Posterior cingulate gyrus (tissue), 11 donors: Measurements from ENCODE around the gene RAPSN.

ENCODE experiments used
- DNase-seq, 10 donors: peaks; one replicate each; pipeline versions ENCODE4 v3.0.0 to v3.0.0-alpha.2; 2020 to 2021; ENCODE audit warnings: mixed read lengths in 3 of 10
- intact Hi-C: fragments of 100-400 bp; cut with DNase I; formaldehyde crosslinking; loops from one replicate; pipeline ENCODE4 v1.15.1; 2023

The RAPSN gene

DNA sequence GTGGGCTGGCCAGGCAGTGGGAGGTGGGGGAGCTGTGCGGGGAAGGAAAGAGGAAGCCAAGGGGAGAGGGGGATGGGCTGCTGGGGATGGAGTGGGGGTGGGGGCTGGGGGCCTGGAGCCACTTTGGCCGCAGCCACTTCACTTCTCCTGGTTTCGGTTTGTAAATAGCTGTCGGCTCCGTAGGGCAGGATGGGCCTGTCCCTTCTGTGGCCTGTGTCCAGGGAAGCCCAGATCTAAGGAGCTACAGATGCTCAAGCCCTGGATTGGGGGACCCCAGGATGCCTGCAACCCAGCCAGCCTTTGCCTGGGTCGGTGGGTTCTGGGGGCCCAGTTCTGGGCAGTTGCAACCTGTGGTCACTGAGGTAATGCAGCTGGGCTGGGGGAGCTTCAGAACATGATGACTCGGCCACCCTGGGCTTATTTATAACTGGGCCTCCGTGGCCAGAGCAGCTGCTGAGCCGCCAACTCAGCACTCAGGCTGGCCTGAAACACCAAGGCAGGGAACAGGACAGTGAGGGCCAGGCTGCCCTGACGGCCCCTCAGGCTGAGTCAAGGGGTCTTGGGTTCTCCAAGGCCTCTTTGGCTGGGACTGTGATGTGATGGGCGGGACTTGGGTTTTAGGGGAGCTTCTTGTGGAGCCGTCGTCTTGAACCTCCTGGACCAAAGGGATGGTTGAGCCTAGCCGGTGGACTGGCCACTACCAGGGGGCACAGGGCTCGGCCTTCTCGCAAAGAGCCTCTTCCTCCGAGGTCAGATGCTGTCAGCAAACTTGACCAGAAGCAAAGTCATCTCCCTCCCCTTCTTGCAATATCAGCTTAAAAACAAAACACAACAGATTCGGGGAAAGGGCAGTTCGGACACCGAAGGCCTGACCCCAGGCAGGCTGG is 55.5 kb downstream of the RAPSN start:
- intact Hi-C loops = no loop called here
- peak in 4 of 10 donors; percentile 24 to 84 (median 78) for DNase-seq

DNA sequence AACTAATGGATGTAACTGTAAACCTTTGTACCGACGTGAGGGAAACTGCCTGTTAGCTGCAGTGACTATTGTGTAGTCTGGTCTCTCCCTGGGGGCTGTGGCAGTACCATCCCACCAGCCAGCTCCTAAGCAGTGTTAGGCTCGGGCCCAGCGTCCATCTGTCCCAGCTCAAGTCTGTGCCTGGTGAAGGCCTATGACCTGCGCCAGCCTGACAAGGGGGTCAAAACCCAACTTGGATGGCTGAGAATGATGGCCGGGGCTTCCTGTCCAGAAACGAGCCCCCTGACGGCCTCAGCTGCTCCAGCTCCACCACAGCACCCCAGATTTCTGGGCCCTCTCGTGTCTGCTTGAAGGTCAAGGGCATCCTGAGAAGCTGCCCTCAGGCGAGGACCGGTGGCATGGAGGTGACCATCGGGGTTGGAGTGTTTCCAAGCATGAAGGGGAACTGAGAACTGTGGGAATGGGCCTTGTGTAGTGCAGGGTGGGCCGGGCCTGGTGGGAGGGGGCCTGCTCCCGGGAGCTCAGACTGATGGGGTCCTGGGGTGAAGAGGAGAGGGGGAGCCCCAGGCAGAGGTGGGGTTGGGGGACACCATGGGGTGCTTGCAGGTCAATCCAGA is 56.3 kb downstream of the RAPSN start:
- intact Hi-C loops = no loop called here
- peak in 3 of 10 donors; percentile 54 to 80 (median 77) for DNase-seq

GRCh38 chr11:47391711-47392432 is 57.1 kb downstream of the RAPSN start:
- DNase-seq = peak in 3 of 10 donors; percentile 31 to 69 (median 62)
- intact Hi-C loops = no loop called here

DNA sequence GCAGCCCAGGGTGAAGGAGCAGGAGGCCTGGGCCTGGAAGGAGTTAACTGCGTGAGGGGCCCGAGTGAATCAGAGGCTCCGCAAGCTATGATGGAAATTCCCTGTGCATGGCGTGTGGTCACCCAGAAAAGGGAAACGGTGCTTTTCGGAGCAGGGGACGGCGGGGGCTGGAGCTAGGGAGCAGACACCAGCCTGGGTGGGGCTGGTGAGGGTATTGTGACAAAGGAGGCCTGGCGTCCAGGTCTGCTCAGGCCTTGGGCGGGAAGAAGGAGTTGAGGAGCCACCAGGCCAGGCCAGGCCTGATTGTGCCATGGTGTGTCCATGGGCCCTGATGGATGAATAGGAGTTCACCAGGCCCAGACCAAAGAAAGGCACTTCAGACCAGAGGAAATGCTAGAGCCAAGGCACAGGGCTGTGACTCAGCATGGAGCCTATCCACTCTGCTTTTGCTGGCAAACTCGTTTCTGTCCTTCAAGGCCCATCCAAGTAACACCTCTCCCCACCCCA is 57.8 kb downstream of the RAPSN start:
- DNase-seq = peak in 2 of 10 donors; percentile 62 to 83

DNA sequence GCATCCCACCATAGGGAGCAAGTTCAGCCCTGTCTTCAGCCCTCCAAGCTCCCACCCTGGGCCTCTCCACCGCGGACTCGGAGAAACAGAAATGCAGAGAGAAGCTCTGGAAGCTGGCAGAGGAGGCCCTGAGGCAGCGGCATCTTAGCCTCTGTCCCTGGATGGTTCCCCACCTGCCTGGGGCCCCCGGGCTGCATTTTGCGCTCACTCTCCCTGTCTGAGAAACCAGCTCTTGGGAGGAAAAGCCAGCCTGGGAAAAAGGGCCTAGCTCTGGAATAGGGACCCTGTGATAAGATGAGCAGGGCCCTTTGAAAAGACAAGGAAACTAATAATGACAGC is 58.5 kb downstream of the RAPSN start:
- intact Hi-C loops = no loop called here
- peak in 1 of 10 donors; percentile 72 for DNase-seq

More for the DNA sequence above, 57.8 kb downstream of the RAPSN start:
- intact Hi-C loops = no loop called here

- intact Hi-C loops = no loop called here
- DNase-seq = peak in 2 of 10 donors; percentile 56 to 65
These were observed 59.1 kb downstream of the RAPSN start for GRCh38 chr11:47389577-47390421.

DNA sequence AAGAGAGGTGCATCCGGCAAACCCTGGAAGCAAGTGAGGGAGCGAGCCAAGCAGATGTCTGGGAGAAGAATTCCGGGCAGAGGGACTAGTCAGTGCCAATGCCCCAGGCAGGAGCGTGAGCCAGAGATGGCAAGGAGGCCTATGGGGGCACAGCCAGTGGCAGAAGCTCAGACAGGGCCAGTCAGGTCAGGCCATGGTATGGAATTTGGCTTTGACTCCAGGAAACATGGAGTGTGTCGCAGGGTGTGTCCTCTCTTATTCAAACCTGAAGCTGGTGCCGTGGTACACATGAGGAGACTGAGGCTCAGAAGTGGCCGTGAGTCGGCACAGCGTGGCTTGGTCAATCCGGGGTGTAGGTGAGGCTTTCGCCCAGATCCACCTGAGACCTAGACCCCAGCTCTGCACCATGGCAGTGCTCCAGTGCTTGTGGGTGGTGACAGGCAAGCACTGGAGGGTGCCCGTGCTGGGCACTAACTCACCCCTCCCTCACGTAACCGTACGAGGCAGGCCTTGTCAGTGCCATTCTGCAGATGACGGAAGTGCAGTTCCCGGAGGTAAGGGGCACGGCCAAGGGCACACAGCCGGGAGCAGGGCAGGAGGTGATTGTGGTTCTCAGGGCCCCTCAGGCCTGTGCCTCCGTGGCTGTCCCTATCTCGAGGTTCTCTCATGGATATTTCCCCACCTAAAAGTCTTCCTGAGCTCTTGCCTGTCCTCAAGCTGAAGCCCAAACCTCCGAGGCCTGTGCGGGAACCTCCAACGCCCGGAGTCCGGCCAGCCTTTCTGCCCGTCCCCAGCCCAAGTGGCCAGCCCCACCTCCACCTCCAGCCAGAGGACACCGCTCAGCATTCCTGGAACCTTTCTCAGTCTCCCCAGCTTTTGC is 60.0 kb downstream of the RAPSN start:
- intact Hi-C loops = no loop called here
- DNase-seq = peak in 2 of 10 donors; percentile 71 to 74

DNA sequence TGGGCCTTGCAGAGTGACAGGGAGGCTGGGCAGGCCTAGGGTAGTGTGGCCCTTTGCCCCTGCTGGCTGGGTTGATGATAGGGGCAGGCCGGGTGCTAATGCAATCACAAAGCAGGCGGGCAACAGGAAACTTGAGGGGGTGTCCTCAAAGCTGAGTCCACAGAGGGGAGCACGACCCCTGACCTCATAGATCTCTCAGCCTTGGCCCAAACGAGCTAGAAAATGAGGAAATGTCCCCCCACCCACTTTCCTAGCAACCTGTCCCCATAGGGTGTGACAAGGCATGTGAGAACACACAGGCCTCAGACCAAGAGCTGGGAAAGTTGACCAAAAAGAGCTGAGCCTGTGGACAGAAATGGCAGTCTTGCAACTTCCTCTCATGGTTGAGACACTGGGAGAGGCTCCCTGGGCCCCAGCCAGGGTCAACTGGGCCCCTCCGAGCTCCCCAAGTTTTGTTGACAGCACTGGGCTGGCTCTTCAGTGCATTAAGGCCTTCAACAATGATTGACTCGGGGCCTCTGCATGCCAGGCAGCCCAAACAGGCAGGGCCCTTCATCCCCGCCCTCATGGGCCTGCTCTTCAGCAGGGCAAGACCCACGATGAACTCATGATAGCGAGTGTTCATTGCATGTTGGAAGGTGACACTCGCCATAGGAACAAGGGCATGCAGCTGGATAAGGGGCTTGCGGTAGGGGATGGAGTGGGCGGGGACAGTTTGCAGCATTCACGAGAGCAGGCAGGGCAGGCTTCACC is 60.8 kb downstream of the RAPSN start:
- peak in 3 of 10 donors; percentile 17 to 72 (median 28) for DNase-seq
- intact Hi-C loops = no loop called here
